ENCODE data around the gene KIF21A.

DNA sequence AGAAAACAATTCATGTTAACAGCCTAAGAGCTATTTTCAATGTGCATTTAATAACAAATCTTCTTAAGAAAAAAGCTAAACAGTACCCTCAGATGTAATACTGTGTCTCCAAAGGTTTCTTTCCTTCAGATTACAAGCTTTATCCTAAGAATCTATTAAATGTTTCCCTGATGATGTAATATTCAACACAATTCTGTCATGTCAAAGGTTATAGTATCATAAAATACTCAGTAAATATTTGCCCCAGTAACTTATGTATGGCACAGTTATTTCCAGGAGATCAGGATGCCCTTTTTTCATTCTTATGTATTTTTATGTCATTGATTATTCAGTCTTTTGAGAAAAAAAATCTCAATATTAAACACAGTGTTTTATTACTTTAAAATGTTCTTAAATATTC lies 128.4 kb downstream of the KIF21A start:
- TF ChIP-seq, protein P1, sequence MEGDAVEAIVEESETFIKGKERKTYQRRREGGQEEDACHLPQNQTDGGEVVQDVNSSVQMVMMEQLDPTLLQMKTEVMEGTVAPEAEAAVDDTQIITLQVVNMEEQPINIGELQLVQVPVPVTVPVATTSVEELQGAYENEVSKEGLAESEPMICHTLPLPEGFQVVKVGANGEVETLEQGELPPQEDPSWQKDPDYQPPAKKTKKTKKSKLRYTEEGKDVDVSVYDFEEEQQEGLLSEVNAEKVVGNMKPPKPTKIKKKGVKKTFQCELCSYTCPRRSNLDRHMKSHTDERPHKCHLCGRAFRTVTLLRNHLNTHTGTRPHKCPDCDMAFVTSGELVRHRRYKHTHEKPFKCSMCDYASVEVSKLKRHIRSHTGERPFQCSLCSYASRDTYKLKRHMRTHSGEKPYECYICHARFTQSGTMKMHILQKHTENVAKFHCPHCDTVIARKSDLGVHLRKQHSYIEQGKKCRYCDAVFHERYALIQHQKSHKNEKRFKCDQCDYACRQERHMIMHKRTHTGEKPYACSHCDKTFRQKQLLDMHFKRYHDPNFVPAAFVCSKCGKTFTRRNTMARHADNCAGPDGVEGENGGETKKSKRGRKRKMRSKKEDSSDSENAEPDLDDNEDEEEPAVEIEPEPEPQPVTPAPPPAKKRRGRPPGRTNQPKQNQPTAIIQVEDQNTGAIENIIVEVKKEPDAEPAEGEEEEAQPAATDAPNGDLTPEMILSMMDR (IDR thresholded peaks at IDR 0.05; ENCODE audit: insufficient read depth, low read length, poor library complexity, severe bottlenecking) = no peak
- no peak for TF ChIP-seq EZH2phosphoT487 (conservative IDR thresholded peaks at IDR 0.05; ENCODE audit: low read length)

Data from SU-DHL-6 (cell line).